H9 (cell line): ENCODE measurements around the gene CCNQ. TPM values are rescaled to one million over a fixed set of nuclear protein-coding genes. Genes with fewer than 3 reads are reported as not detected.

Source experiments
- DNase-seq: peaks from one replicate; pipeline ENCODE4 v3.0.0-alpha.2; 2017
- H2AFZ ChIP-seq: one replicate; pipeline ENCODE4 v1.6.1; 2013; ENCODE audit warnings: mild to moderate bottlenecking, low read length, control low read depth, moderate library complexity
- H2AK5ac ChIP-seq: 2 replicates; pipeline ENCODE4 v1.6.1; 2013; ENCODE audit warnings: low read length, control low read depth, mixed read lengths; ENCODE audit not compliant: insufficient read length
- H2BK120ac ChIP-seq: one replicate; pipeline ENCODE4 v1.6.1; 2013; ENCODE audit warnings: low read depth, mild to moderate bottlenecking, low read length, control low read depth, inconsistent platforms; ENCODE audit not compliant: poor library complexity, severe bottlenecking
- H2BK12ac ChIP-seq: 2 replicates; pipeline ENCODE4 v1.6.1; 2013; ENCODE audit warnings: low read length, control low read depth, mixed read lengths, low read depth; ENCODE audit not compliant: insufficient read length
- H2BK15ac ChIP-seq: 2 replicates; pipeline ENCODE4 v1.6.1; 2013; ENCODE audit warnings: low read depth, low read length, control low read depth
- H2BK20ac ChIP-seq: one replicate; pipeline ENCODE4 v1.6.1; 2013; ENCODE audit warnings: low read depth, mild to moderate bottlenecking, low read length, control low read depth, inconsistent platforms; ENCODE audit not compliant: poor library complexity, severe bottlenecking
- H2BK5ac ChIP-seq: 2 replicates; pipeline ENCODE4 v1.6.1; 2013; ENCODE audit warnings: low read length, control low read depth, mixed read lengths; ENCODE audit not compliant: insufficient read length
- H3K14ac ChIP-seq: 2 replicates; pipeline ENCODE4 v1.6.1; 2013; ENCODE audit warnings: low read length, control low read depth; ENCODE audit not compliant: insufficient read depth
- H3K18ac ChIP-seq: 2 replicates; pipeline ENCODE4 v1.6.1; 2013; ENCODE audit warnings: low read depth, mild to moderate bottlenecking, mixed read lengths, low read length, control low read depth; ENCODE audit not compliant: insufficient read length
- H3K23ac ChIP-seq: 2 replicates; pipeline ENCODE4 v1.6.1; 2013; ENCODE audit warnings: low read length, control low read depth, mixed read lengths, low read depth; ENCODE audit not compliant: insufficient read length
- H3K23me2 ChIP-seq: 2 replicates; pipeline ENCODE4 v1.6.1; 2013; ENCODE audit warnings: low read depth, mild to moderate bottlenecking, mixed read lengths, low read length, control low read depth; ENCODE audit not compliant: insufficient read length, poor library complexity, severe bottlenecking
- H3K27ac ChIP-seq: 2 replicates; pipeline ENCODE4 v1.5.1; 2013; ENCODE audit warnings: low read length, control low read depth, mixed read lengths, low read depth; ENCODE audit not compliant: insufficient read length
- H3K27me3 ChIP-seq: 2 replicates; pipeline ENCODE4 v1.6.1; 2013; ENCODE audit warnings: low read length, control low read depth, inconsistent platforms; ENCODE audit not compliant: insufficient read depth
- H3K4ac ChIP-seq: 2 replicates; pipeline ENCODE4 v1.6.1; 2013; ENCODE audit warnings: low read depth, mild to moderate bottlenecking, control low read depth, inconsistent platforms, low read length, moderate library complexity
- H3K4me1 ChIP-seq: 2 replicates; pipeline ENCODE4 v1.6.1; 2013; ENCODE audit warnings: low read length, control low read depth, inconsistent platforms; ENCODE audit not compliant: insufficient read depth
- H3K4me2 ChIP-seq: 2 replicates; pipeline ENCODE4 v1.6.1; 2013; ENCODE audit warnings: low read length, control low read depth, mixed read lengths; ENCODE audit not compliant: insufficient read length, insufficient read depth
- H3K56ac ChIP-seq: 2 replicates; pipeline ENCODE4 v1.6.1; 2013; ENCODE audit warnings: low read depth, mild to moderate bottlenecking, mixed read lengths, low read length, control low read depth; ENCODE audit not compliant: insufficient read length
- H3K79me1 ChIP-seq: 2 replicates; pipeline ENCODE4 v1.6.1; 2013; ENCODE audit warnings: low read depth, mild to moderate bottlenecking, moderate library complexity, low read length, control low read depth, inconsistent platforms; ENCODE audit not compliant: insufficient read depth, poor library complexity, severe bottlenecking
- H3K79me2 ChIP-seq: 2 replicates; pipeline ENCODE4 v1.6.1; 2013; ENCODE audit warnings: low read length, control low read depth, inconsistent platforms; ENCODE audit not compliant: insufficient read depth
- H3K9ac ChIP-seq: 2 replicates; pipeline ENCODE4 v1.6.1; 2013; ENCODE audit warnings: low read length, control low read depth, mixed read lengths; ENCODE audit not compliant: insufficient read length; ENCODE audit errors: extremely low read depth
- H3K9me3 ChIP-seq: one replicate; pipeline ENCODE4 v1.6.1; 2013; ENCODE audit warnings: low read depth, low read length, inconsistent platforms; ENCODE audit not compliant: control insufficient read depth
- H3T11ph ChIP-seq: one replicate; pipeline ENCODE4 v1.6.1; 2013; ENCODE audit warnings: mild to moderate bottlenecking, low read length, control low read depth, inconsistent platforms
- H4K20me1 ChIP-seq: one replicate; pipeline ENCODE4 v1.6.1; 2013; ENCODE audit not compliant: control insufficient read depth, insufficient read length, insufficient read depth
- H4K5ac ChIP-seq: 2 replicates; pipeline ENCODE4 v1.6.1; 2013; ENCODE audit warnings: low read depth, mild to moderate bottlenecking, mixed read lengths, low read length, control low read depth; ENCODE audit not compliant: insufficient read length
- H4K8ac ChIP-seq: replicated peaks from 2 replicates; pipeline ENCODE4 v1.6.1; 2013; ENCODE audit warnings: low read length, control low read depth, mixed read lengths, low read depth; ENCODE audit not compliant: insufficient read length
- H4K91ac ChIP-seq: 2 replicates; pipeline ENCODE4 v1.6.1; 2013; ENCODE audit warnings: low read depth, mild to moderate bottlenecking, moderate library complexity, mixed read lengths, low read length, control low read depth; ENCODE audit not compliant: insufficient read length
- H3K27ac Mint-ChIP-seq, 3 experiments: 2 replicates in 2 of 3; 3 replicates in 1 of 3; pipeline ENCODE4 v1.8.0; 2020 to 2021; ENCODE audit warnings: mixed read lengths in 3 of 3, mild to moderate bottlenecking in 1 of 3, moderate library complexity in 1 of 3
- H3K27me3 Mint-ChIP-seq: 2 replicates; pipeline ENCODE4 v1.8.0; 2021; ENCODE audit warnings: low read depth, mild to moderate bottlenecking, moderate library complexity, mixed read lengths
- H3K36me3 Mint-ChIP-seq, 3 experiments: 2 replicates in 2 of 3; 3 replicates in 1 of 3; pipeline ENCODE4 v1.8.0; 2020 to 2021; ENCODE audit warnings: low read depth in 3 of 3, mixed read lengths in 3 of 3; ENCODE audit not compliant: insufficient read depth in 1 of 3
- H3K4me1 Mint-ChIP-seq, 2 experiments: 2 replicates each; pipeline ENCODE4 v1.8.0; 2020; ENCODE audit warnings: mixed read lengths in 2 of 2
- H3K4me3 Mint-ChIP-seq, 2 experiments: 2 replicates in 1 of 2; 3 replicates in 1 of 2; pipeline ENCODE4 v1.8.0; 2020 to 2021; ENCODE audit warnings: mild to moderate bottlenecking in 2 of 2, mixed read lengths in 2 of 2, moderate library complexity in 1 of 2
- H3K9me3 Mint-ChIP-seq, 2 experiments: 2 replicates in 1 of 2; 3 replicates in 1 of 2; pipeline ENCODE4 v1.8.0; 2020; ENCODE audit warnings: mild to moderate bottlenecking in 2 of 2, mixed read lengths in 2 of 2, moderate library complexity in 1 of 2
- WGBS: extraction: QIAGEN DNeasy Blood & Tissue Kit; methylation state at CpG from one replicate; pipeline ENCODE4 v1.1.7; 2013; ENCODE audit warnings: missing lambda C conversion rate, low lambda C conversion rate, mixed read lengths; ENCODE audit not compliant: insufficient read length; ENCODE audit errors: extremely low coverage; 5-methylcytosine and 5-hydroxymethylcytosine counted together
- total RNA-seq: library from RNA; stranded (reverse); gene quantifications from 2 replicates; pipeline ENCODE4 v1.2.1, GENCODE V29; 2021
- TF ChIP-seq, protein P1 (sequence below): fragments of 200-600 bp; sonication (generic); conservative IDR thresholded peaks from 3 replicates; pipeline ENCODE4 v1.8.0; 2021; ENCODE audit warnings: antibody characterized with exemption, mild to moderate bottlenecking

CCNQ gene
- total RNA-seq, 1 experiment from 2014 or later, result 18.4 TPM

DNA sequence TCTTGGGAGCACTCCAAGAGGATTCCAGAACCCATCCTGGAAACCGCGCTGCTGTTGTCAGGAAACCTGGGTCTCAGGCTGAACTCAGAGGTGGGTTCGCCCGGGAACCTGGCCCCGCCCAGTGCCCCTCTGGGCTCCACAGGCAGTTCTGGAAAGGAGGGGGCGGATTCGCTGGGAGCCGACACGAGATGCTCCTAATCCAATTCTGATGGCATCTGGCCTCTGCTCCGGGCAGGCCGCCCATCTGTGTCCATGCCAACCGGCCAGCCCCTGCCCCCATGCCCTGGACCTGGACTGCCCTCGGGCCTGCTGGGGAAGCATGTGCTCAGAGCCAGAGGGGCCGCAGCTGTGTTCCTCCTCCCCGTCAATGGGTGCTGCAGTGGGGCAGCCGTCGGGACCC lies 60.5 kb downstream of the CCNQ start:
- WGBS, result no CpG with 5 or more reads among the region's 17 CpGs
- Histone ChIP-seq H3K79me2 (no peaks in the 10 kb centered on the region), H4K8ac (no peak overlapping the region), H3T11ph (no peak overlapping the region), H3K56ac (no peak overlapping the region), H3K27ac (no peak overlapping the region), H2BK120ac (no peak overlapping the region), H2BK20ac (no peak overlapping the region), H3K4me1 (no peaks in the 10 kb centered on the region), H4K91ac (no peak overlapping the region), H4K5ac (no peak overlapping the region), H3K14ac (no peak overlapping the region), H3K23me2 (peaks cover 3% of the 10 kb centered on the region), H4K20me1 (no peaks in the 10 kb centered on the region), H3K9me3 (peaks cover 4% of the 10 kb centered on the region), H2AFZ (no peak overlapping the region), H2BK12ac (no peak overlapping the region), H3K23ac (no peak overlapping the region), H2BK5ac (no peak overlapping the region), H2AK5ac (no peak overlapping the region), H2BK15ac (no peak overlapping the region), H3K18ac (no peak overlapping the region), H3K27me3 (no peaks in the 10 kb centered on the region), H3K79me1 (no peaks in the 10 kb centered on the region), H3K9ac (no peak overlapping the region), H3K4ac (no peak overlapping the region), H3K4me2 (no peak overlapping the region)
- H3K36me3 Mint-ChIP-seq, result peaks cover 0 to 2% (median 0%) of the 10 kb centered on the region in 3 experiments; a peak in 3 of 7 replicates
- TF ChIP-seq, protein P1, sequence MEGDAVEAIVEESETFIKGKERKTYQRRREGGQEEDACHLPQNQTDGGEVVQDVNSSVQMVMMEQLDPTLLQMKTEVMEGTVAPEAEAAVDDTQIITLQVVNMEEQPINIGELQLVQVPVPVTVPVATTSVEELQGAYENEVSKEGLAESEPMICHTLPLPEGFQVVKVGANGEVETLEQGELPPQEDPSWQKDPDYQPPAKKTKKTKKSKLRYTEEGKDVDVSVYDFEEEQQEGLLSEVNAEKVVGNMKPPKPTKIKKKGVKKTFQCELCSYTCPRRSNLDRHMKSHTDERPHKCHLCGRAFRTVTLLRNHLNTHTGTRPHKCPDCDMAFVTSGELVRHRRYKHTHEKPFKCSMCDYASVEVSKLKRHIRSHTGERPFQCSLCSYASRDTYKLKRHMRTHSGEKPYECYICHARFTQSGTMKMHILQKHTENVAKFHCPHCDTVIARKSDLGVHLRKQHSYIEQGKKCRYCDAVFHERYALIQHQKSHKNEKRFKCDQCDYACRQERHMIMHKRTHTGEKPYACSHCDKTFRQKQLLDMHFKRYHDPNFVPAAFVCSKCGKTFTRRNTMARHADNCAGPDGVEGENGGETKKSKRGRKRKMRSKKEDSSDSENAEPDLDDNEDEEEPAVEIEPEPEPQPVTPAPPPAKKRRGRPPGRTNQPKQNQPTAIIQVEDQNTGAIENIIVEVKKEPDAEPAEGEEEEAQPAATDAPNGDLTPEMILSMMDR, result no peak
- H3K27ac Mint-ChIP-seq, result no peak overlapping the region
- DNase-seq, result no peak
- no peak overlapping the region for H3K4me3 Mint-ChIP-seq
- H3K4me1 Mint-ChIP-seq, result no peaks in the 10 kb centered on the region
- peaks cover 10% of the 10 kb centered on the region for H3K27me3 Mint-ChIP-seq
- H3K9me3 Mint-ChIP-seq, result peaks cover 50 to 73% of the 10 kb centered on the region in 2 experiments

Other genes starting within 250 kb of the CCNQ start
- not detected in 2 replicates for gene PNMA6E, start 197.8 kb downstream of the CCNQ start, total RNA-seq
- 0.66 and 0.68 TPM in 2 replicates for gene ZFP92, start 187.7 kb downstream of the CCNQ start, total RNA-seq
- 1.1 and 1.3 TPM in 2 replicates for gene TREX2, start 153.1 kb downstream of the CCNQ start, total RNA-seq
- 43.1 and 45.3 TPM in 2 replicates for gene HAUS7, start 128.6 kb downstream of the CCNQ start, total RNA-seq
- gene BGN, start 104.2 kb downstream of the CCNQ start, total RNA-seq, result 1.2 and 1.5 TPM in 2 replicates
- gene ATP2B3, start 81.5 kb downstream of the CCNQ start, total RNA-seq, result 0.35 TPM in 2 replicates
- 2.3 and 2.4 TPM in 2 replicates for gene DUSP9, start 48.1 kb upstream of the CCNQ start, total RNA-seq
- gene PNCK, start 74.7 kb upstream of the CCNQ start, total RNA-seq, result 26.2 and 26.8 TPM in 2 replicates
- 229 and 231 TPM in 2 replicates for gene SLC6A8, start 88.8 kb upstream of the CCNQ start, total RNA-seq
- 138 and 140 TPM in 2 replicates for gene BCAP31, start 125.2 kb upstream of the CCNQ start, total RNA-seq
- gene ABCD1, start 125.7 kb upstream of the CCNQ start, total RNA-seq, result 10.2 and 11.1 TPM in 2 replicates
- gene PLXNB3, start 165.1 kb upstream of the CCNQ start, total RNA-seq, result 1.8 and 1.9 TPM in 2 replicates
- not detected in 2 replicates for gene SRPK3, start 181.9 kb upstream of the CCNQ start, total RNA-seq
- gene IDH3G, start 195.2 kb upstream of the CCNQ start, total RNA-seq, result 43.2 and 47.1 TPM in 2 replicates
- 179 and 193 TPM in 2 replicates for gene SSR4, start 195.5 kb upstream of the CCNQ start, total RNA-seq
- 110 and 118 TPM in 2 replicates for gene PDZD4, start 231.4 kb upstream of the CCNQ start, total RNA-seq